SK-N-MC (cell line): Measurements from ENCODE around the gene GHSR.

Experiments
- FOXP2 ChIP-seq: optimal IDR thresholded peaks from 2 replicates; pipeline ENCODE3; 2011; ENCODE audit warnings: mild to moderate bottlenecking, moderate library complexity; ENCODE audit not compliant: insufficient read depth; ENCODE audit errors: extremely low read length, control extremely low read depth
- POLR2AphosphoS5 ChIP-seq: IDR thresholded peaks from 2 replicates; pipeline ENCODE4 v1.6.1; 2012; ENCODE audit warnings: mild to moderate bottlenecking, low read depth, low read length, borderline replicate concordance

- TF ChIP-seq POLR2AphosphoS5, result no peak
- TF ChIP-seq FOXP2, result no peak
These were observed 5.9 kb upstream of the GHSR start for GRCh38 chr3:172454180-172454579.
